GM21619 (cell line): ENCODE measurements around the gene GLIPR2.
"Not testable (repeated sequence)": the region's sequence is repeated elsewhere in the genome, so short reads cannot be mapped to it uniquely, and the experiment has no call there.

Source experiments
- ATAC-seq: cut with Tn5 transposase; IDR thresholded peaks from one replicate; pipeline ENCODE4 v1.9.1; 2021; ENCODE audit not compliant: unreplicated experiment

The GLIPR2 gene

DNA sequence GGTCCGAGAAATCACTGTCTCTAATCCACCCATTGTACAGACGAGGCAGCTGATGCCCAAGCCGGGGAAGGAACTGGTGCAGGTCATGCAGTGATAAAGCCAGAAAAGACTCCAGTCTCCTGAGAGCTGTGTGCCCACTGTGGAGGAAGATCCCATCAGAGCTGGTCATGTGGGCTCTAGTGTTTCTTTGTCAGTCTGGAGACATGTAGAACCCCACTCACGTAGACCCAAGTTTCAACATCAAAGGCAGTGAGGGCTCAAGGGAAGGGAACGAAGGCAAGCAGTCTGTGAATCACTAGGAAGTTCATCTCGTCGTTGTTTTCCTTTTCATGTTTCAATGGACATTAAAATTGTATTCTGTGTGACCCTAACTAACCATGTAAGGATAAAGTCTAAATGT is 14.6 kb upstream of the GLIPR2 start:
- ATAC-seq: no peak

DNA sequence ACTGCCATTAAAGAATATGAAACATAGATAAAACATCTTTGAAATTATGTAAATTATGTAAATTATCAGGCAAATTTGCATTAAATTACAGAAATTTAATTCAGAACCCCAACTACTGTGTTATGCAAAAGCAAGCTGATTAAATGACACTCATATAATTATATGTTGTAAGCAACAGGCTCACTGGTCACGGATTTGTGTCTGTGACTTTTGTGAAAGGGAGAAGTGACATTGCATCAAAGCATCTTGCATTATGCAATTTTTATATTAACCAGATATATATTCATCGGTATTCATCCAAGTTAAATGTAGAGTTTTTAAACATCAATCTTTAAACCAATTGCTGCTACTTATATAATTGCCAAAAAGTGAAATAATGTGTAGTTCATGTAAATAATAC is 13.0 kb upstream of the GLIPR2 start:
- ATAC-seq: no peak

DNA sequence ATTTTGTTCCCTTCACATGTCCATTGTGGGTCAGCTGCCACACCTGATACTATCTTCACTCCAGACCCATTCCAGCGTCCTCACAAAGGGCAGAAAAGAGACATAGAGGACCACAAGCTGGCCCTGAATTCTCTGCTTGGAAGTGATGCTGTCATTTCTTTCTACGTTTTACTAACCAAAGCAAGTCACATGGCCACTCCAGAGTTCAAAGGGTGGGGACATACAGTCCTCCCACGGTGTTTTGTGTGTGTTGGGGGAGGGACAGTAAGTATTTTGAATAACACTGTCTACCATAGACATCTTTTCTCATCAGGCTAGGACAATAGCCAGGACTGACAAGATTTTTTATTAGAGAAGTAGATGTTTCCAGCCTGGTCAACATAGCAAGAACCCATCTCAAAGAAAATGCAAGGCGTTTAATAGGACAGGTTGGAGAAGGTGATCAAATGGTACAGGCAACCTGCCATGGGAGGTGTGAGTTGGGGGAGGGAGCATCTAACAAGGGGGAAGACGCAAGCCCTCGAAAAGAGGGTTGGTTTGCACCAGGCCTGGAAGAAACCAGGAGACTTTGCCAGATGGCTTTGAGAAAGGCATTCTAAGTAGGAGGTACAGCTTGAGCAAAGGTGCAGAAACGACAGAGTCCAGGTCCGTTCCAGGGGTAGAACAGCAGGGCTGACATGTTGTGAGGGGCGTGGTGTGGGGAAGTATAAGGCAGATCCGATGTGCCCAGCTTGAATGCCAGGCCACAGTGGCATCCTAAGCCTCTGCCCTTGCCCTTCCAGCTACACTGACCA is 11.3 kb upstream of the GLIPR2 start:
- no peak for ATAC-seq

DNA sequence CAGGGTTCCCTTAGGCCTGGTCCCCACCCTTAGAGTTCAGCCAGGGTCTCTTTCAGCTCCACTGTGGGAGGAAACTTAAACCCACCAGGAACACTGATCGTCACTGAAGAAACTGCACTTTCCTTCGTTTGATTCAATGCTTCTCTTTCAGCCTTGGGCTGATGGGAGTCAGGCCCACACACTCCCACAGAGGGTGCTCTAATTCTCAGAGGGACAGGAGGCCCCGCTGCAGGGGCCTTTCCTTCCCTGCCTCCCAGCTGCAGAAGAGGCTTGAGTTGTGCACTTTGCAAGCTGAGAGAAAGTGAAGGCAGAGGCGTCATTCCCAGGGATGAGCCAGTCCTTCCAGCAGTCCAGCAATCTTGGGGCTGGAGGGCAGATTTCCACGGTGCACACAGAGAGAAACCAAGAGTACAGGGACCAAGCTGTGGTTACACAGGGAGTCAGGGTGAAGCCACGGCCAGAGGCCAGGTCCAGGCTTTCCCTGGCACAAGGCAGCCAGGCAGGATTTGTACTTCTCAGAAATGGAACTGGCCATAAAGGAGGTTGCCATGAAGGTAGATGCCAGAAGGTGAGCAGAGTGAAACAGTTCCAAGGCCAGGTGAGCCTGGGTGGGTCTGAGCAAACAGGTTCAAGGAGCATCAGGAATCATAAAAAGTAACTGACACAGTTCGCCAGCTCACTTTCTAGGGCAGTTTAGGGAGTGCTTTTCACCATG is 10.4 kb upstream of the GLIPR2 start:
- ATAC-seq: no peak

DNA sequence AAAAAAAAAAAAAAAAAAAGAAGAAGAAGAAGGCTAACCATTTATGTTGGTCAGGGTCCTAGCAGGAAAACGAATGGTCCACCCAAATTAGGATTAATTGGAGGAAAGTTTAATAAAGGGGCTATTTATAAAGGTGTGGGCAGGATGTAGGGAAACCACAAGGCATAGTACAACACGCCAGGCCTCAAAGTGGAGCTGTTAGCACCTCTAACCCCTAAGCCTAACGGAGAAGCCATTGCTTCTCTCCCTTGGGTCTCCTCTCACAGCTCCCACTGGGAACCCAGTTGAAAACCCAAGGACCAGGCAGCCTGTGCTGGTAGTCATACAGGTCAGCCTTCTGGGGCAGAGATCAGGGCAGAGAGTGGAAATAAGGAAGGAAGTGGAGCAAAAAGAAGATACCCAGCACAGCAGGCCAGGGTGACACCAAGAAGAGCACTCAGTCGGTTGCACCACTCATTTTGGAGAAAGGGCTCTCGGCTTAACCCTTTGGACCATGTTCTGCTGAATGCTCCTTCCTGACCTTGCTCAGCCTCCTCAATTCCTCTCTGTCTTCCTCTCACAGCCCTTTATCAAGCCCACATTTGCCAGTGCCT is 8.8 kb upstream of the GLIPR2 start:
- no peak for ATAC-seq

DNA sequence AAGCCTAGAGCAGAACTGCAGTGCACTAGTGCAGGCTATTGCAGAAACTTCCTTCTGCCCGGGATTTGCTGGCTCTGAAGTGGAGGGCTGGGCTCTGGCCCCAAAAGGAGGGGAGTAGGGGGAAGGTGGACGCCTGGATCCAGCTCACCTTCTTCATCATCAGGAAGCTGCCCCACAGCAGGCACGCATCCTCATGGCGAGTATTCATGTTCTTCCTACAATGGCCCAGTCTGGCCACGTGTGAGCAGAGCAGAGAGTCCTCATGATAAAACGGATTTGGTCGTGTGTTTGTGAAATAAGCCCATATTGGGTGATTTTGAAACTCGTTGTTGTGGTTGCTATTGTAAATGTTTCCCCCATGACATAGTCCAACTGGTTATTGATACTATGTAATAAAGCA is 8.2 kb upstream of the GLIPR2 start:
- no peak for ATAC-seq

DNA sequence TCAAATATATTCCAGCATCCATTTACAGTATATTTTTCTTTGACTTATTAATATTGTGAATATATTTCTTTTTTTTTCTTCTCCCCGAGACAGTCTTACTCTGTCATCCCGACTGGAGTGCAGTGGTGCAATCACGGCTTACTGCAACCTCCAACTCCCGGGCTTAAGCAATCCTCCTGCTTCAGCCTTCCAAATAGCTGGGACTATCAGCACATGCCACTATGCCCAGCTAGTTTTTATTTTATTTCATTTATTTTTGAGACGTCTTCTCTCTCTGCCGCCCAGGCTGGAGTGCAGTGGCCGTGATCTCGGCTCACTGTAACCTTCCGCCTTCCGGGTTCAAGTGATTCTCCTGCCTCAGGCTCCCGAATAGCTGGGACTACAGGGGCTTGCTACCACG is 7.4 kb upstream of the GLIPR2 start:
- ATAC-seq: no peak

DNA sequence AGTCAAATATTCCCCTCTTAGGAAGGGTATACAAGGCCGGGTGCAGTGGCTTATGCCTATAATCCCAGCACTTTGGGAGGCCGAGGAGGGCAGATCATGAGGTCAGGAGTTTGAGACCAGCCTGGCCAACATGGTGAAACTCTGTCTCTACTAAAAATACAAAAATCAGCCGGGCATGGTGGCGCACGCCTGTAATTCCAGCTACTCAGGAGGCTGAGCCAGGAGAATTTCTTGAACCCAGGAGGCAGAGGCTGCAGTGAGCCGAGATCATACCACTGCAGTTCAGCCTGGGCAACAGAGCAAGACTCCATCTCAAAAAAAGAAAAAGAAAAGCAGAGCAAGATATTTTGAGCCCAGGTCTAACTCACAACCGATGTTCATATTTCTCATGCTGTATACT is 4.9 kb upstream of the GLIPR2 start:
- not testable (repeated sequence) for ATAC-seq

DNA sequence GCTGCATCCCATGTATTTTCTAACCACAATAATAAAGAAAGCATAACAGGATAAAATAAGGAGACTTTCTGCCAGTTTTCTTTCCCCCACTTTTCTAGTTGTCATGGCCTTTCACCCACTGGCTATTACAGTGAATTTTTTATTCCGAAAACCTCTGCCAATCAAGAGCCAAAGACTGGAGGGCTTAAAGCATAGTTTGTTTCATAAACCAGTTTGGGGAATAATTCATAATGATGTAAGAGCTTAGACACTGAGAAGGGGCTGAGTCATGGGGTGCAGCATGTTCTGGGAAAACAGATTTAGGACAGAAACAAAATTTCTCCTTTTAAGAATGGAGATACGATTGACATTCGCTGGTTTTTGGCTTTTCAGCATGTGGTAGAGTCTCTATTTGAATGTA is 4.4 kb upstream of the GLIPR2 start:
- no peak for ATAC-seq

DNA sequence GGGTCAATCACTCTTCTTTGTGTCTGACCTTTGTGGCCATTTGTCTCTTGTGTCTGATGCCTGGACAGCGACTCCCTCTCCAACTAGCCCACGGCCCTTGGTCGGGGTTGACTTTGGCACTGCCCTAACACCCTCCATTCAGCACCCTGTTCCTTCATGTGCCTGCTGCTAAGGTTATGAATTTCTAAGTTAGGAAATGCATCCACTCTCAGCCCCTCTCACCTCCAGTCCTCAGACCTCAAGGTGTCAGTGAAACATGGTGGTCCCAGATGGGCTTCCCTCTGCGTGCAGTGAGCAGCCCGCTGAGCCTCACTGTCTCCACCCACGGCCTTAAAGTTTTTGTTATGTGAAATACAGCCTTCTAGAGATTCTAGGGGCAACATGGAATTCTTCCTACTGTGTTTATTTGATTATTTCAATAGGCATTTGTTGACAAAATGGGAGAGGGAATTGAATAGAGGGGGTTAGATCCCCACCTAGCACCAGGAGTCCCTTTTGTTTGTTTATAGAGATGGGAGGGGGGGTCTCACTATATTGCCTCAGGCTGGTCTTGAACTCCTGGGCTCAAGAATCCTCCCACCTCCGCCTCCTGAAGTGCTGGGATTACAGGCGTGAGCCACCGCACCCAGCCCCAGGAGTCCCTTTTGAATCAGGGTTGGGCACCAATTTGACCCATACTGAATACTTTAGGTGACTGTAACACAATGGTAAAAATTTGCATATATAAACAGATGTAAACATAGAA is 1.6 kb upstream of the GLIPR2 start:
- no peak for ATAC-seq

DNA sequence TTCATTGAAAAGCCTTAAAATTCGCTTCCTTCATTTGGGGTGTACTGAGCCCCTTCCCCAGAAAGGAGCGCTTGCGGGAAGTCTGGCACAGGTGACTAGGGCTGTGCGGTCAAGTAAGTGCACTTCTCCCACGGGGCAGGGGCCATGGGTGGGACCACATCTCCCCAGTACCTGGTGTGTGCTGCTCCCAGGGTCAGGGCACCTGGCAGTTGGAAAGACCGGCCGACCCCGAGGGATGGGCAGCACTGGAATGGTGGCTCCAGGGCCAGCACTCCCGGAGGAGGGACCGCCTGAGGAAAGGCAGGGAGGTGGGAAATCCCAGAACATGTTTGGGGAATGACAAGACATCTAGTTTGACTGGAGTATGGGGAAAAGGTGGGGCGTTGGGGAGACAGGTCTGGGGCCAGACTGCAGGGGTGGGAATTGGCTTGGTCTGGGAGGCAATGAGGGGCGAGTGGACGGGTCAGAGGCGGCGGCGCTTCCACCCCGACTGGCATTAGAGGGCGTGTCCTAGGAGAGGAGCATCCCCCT is 727 bp upstream of the GLIPR2 start:
- ATAC-seq: no peak

DNA sequence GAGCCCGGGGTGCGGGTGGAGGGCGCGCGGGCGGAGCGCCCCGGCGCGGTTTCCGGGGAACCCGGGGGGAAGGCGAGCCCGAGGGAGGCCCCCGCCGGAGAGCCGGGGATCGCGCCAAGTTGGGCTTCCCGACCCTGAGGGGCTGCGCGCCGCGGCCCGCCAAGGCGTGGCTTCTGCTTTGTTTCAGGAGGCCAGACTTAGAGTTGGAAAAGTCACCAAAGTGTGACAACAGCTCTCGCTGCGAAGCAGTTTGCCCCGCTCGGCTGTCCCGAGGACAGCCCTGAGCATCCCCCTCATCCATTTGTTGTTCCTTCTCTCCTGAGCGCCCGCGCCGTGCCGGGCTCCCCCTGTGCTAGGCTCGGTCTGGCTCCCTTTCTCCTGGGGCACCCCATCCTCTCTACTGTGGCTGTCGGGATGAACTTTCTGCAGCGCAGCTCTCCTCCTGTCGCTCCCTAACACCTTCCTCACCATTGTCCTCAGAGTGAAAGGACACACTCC is 410 bp downstream of the GLIPR2 start:
- peak; percentile 23 for ATAC-seq

DNA sequence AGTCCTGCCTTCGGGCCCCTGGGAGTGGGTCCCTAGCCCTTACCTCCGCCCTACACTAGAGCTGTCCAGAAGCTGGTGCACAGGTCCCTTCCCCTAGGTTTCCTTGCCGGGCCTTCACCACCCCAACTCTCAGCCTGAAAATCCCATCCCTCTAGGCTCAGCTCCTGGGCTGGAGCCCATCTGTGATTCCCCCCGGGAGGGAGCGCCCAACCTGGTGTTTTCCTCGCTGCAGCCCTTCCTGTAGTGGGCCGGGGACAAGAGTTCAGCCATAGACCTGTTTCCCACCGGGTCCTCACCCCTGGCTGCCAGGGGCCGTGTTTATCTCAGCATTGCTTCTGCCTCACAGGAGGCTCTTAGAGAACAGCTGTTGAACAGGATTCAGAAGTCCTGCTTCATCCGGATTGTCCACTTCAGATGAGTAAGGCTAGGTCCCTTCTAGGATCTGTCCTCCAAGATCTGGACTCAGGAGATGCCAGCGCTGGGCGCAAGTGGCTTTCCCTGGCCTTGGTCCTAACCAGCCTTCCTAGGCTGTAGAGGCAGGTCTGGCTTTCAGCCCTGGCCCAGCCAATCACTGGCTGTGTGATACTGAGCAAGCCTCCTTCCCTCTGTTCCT is 965 bp downstream of the GLIPR2 start:
- ATAC-seq: no peak

DNA sequence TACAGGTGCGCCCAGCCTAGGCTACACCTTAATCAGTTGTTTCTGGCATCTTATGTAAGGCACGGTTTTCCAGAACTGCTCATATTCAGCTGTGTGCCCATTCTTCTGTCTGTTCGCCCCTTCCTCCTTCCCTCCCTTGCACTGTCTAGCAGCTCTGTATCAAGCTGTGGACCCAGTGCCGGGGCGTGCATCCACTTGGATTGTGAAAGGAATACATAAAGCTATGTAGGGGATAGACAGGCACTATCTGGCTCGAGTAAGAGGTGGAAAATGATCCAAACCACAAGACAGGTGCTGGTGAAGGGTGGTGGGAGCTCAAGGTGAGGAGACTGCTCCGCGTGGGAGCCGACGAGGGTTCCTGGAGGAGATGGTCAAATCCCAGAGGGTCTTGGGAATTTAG is 2.0 kb downstream of the GLIPR2 start:
- ATAC-seq: no peak

DNA sequence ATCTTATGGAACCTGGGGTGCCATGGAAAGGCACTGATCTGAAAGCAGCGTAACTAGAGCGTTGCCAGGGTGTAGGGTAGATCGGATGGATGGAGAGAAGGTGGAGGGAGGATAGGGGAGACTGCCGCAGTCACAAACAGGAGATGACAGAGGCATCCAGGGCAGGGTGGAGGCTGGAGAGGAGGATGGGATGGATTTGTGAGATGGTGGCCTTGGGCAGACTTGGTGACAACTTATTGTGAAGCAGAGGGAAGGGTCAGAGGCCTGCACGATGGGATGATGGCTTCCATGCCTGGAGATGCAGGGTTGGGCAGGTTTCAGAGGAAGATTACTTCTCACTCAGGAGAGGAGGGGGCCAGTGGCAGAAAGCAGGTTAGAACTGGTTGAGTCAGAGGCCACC is 2.4 kb downstream of the GLIPR2 start:
- no peak for ATAC-seq

DNA sequence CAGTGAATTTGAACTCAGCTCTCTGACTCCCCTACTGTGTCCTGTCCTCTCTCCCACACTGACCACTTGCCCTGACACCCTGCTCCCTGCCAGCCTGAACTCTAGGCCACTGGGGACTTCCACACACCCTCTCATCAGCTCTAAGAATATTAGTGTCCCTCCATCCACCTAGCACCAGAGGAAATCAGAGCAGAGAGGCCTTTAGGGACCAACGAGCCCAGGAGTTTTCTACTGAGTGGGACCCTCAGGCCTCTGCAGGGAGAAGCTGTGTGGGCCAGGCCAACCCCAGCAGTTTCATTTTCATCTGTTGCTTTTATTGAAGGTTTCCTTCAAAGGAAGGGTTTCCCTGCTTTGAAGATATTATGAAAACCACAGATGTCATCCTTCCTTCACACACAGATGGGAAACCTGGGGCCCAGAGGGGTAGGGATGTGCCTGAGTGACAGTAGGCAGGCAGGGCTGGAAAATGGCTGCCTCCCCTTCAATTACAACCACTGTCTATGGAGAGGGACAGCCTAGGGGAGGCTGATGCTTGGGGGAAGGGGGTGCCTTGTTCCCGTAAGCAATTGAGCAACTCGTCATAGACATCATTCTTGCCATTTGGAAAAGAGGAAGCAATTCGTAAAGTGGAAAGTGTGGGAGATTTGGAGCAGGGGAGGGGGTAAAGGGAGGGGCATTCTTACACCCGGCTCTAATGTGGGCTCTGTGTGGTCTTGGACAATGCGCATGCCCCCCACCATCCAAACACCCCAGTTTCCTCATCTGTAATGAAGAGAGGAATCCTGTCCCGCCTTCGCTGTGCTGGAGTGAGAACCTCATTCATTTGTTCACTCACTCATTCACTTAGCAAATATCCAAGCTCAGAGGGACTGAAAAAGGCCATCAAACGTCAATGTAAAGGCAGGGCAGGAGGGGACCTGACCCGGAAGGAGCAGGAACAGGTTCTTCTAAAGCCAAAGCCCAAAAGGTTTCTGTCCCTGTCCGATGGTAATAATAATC is 3.9 kb downstream of the GLIPR2 start:
- ATAC-seq: no peak

DNA sequence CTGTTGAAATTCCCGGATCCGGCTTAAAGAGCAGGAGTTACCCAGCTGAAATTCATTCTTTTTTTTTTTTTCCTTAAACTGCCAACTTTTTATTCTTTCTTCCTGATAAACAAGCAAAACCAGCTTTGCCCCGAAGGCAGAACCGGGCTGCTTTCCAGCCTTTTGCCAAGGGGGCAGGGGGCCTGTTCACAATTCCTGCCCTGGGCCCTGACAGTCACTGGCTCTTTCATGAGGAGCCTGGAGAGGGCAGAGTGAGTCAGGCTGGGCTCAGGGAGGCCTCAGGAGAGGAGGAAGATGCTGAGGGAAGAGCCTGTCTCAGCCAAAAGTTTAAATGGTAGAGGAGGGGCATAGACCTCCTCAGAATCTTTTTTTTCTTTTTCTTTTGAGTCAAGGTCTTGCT is 4.8 kb downstream of the GLIPR2 start:
- no peak for ATAC-seq

DNA sequence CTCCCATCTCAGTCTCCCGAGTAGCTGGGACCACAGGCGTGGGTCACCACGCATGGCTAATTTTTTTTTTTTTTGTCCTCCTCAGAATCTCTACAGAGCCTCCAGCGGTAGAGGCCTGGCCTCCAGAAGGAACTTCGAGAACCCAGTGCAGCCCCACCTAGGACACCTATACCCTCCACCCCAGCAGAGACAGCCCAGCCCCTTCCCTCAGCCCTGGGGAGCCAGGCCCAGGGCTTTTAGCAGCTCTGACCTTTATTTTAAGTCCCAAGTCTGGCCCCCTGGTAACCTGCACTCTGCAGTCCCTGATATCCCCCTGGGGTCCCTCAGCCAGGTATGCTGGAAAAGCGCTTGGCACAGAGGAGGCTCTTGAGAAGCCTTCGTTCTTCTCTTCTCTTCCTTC is 5.2 kb downstream of the GLIPR2 start:
- ATAC-seq: no peak

DNA sequence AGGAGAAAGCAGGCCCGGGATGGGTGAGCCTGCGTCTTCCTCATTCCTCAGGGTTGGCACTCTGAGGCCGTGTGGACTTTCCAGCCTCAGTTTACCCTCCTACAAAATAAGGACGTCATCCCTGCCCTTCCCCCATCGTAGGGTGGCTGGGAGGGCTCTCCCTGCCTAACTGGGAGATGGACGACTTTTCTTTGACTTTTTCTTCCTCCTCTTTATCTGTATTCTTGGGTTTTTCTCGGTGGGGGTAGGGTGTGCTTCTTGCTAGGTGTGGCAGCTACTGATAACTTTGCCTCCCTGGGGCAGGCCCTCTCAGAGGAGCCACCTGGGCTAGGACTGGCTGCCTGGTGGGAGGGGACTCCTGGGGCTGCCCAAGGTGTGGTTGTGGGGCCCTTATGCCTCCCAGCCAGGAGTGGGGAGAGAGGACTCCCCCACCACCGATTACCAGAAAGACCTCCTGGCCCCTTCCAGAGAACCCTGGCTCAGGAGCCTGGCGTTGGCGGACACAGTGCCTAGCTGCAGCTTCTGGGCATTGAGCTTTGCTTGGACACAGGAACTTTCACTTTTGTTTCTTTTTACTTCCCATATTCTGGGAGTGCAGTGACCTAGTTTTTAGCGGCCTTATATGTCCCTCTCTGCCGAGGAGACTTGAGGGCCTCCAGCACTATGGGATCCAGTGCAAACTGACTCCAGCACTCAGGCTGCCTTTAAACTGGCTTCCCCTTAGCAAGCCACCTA is 6.1 kb downstream of the GLIPR2 start:
- no peak for ATAC-seq
